ENCODE results near the gene AFDN.

AFDN gene

GRCh38 chr6:167946604-167947003, 119.9 kb downstream of the AFDN start:
- TF ChIP-seq CTCF (conservative IDR thresholded peaks at IDR 0.05), result no peak
- no peak overlapping the region for H3K27ac ChIP-seq

- no peak for TF ChIP-seq CTCF (conservative IDR thresholded peaks at IDR 0.05)
- no peak overlapping the region for H3K27ac ChIP-seq
Observed at GRCh38 chr6:167947716-167948115, 121.0 kb downstream of the AFDN start.

GRCh38 chr6:167948716-167949115, 122.0 kb downstream of the AFDN start:
- H3K27ac ChIP-seq, result no peak overlapping the region
- TF ChIP-seq CTCF (conservative IDR thresholded peaks at IDR 0.05), result no peak

- no peak for TF ChIP-seq CTCF (conservative IDR thresholded peaks at IDR 0.05)
- H3K27ac ChIP-seq, result no peak overlapping the region
Observed at GRCh38 chr6:167949121-167949684, 122.5 kb downstream of the AFDN start.

- no peak for TF ChIP-seq CTCF (conservative IDR thresholded peaks at IDR 0.05)
- no peak overlapping the region; the same call in 1 of the 2 replicates for H3K27ac ChIP-seq
Observed at GRCh38 chr6:167951781-167952511, 125.2 kb downstream of the AFDN start.

DNA sequence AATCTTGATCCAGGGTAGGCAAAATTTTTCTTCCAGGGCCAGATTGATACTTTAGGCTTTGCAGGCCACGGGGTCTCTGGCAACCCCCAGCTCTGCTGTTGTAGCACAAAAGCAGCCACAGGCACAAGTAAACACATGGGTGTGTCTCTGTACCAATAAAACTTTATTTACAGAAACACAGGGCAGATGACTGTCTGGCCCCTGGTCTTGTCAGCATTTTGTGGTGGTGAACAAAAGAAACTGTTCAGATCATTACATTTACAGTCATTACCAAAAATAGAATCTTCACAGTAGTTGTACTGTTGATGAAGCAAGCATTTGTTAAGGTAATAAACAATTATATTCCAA, 125.8 kb downstream of the AFDN start:
- TF ChIP-seq CTCF (conservative IDR thresholded peaks at IDR 0.05), result no peak
- H3K27ac ChIP-seq, result no peak overlapping the region; the same call in 1 of the 2 replicates

- H3K27ac ChIP-seq, result no peak overlapping the region
- TF ChIP-seq CTCF (conservative IDR thresholded peaks at IDR 0.05), result no peak
Observed at GRCh38 chr6:167953551-167953950, 126.8 kb downstream of the AFDN start.
